GM19035 (cell line): ENCODE measurements around the gene TSPEAR.

Experiments
- ATAC-seq: cut with Tn5 transposase; IDR thresholded peaks from one replicate; pipeline ENCODE4 v1.9.1; 2021; ENCODE audit not compliant: unreplicated experiment

The TSPEAR gene

GRCh38 chr21:44478801-44479167 lies 232.6 kb downstream of the TSPEAR start:
- no peak for ATAC-seq

- ATAC-seq, result no peak
Measured at GRCh38 chr21:44478124-44478800, 233.1 kb downstream of the TSPEAR start.

- no peak for ATAC-seq
Measured at GRCh38 chr21:44477712-44478111, 233.7 kb downstream of the TSPEAR start.

- ATAC-seq, result no peak
Measured at GRCh38 chr21:44477131-44477530, 234.2 kb downstream of the TSPEAR start.

- ATAC-seq, result no peak
Measured at GRCh38 chr21:44475266-44475845, 236.0 kb downstream of the TSPEAR start.

- ATAC-seq, result no peak
Measured at GRCh38 chr21:44473915-44474555, 237.3 kb downstream of the TSPEAR start.

GRCh38 chr21:44471996-44472395 lies 239.4 kb downstream of the TSPEAR start:
- no peak for ATAC-seq

- no peak for ATAC-seq
Measured at GRCh38 chr21:44471341-44471740, 240.0 kb downstream of the TSPEAR start.

- ATAC-seq, result no peak
Measured at GRCh38 chr21:44467859-44468195, 243.5 kb downstream of the TSPEAR start.

- no peak for ATAC-seq
Measured at GRCh38 chr21:44466996-44467858, 244.1 kb downstream of the TSPEAR start.

GRCh38 chr21:44466351-44466954 lies 244.9 kb downstream of the TSPEAR start:
- no peak for ATAC-seq

GRCh38 chr21:44464351-44464750 lies 247.0 kb downstream of the TSPEAR start:
- no peak for ATAC-seq

- ATAC-seq, result no peak
Measured at GRCh38 chr21:44463724-44464123, 247.6 kb downstream of the TSPEAR start.

GRCh38 chr21:44462834-44463200 lies 248.6 kb downstream of the TSPEAR start:
- ATAC-seq, result no peak

GRCh38 chr21:44462086-44462833 lies 249.1 kb downstream of the TSPEAR start:
- ATAC-seq, result no peak

- no peak for ATAC-seq
Measured at GRCh38 chr21:44461464-44462001, 249.8 kb downstream of the TSPEAR start.

GRCh38 chr21:44461005-44461404 lies 250.4 kb downstream of the TSPEAR start:
- no peak for ATAC-seq

GRCh38 chr21:44460441-44460755 lies 251.0 kb downstream of the TSPEAR start:
- ATAC-seq, result no peak

GRCh38 chr21:44459712-44460440 lies 251.5 kb downstream of the TSPEAR start:
- ATAC-seq, result no peak
